Body of pancreas (tissue), 4 donors: Measurements from ENCODE around the gene THSD4. TPM values are rescaled to one million over a fixed set of nuclear protein-coding genes. Genes with fewer than 3 reads are reported as not detected.

Source experiments
- ATAC-seq: fragments of 150-250 bp; one replicate; pipeline ENCODE4 v1.9.1; 2016
- DNase-seq, 4 donors: peaks; one replicate each; pipeline ENCODE4 v3.0.0-alpha.2; 2019
- H3K27ac ChIP-seq, 4 donors: fragments of 200-600 bp; sonication (generic); 1 replicate in 3 of 4; 2 replicates in 1 of 4; pipeline versions ENCODE4 v1.5.1 to v1.6.1; 2016 to 2019; ENCODE audit warnings: mild to moderate bottlenecking in 1 of 4, mixed read lengths in 1 of 4, moderate library complexity in 1 of 4
- H3K27me3 ChIP-seq, 2 donors: fragments of 200-600 bp; sonication (generic); one replicate each; pipeline ENCODE4 v1.6.0; 2016; ENCODE audit warnings: mild to moderate bottlenecking in 1 of 2
- H3K36me3 ChIP-seq, 2 donors: fragments of 200-600 bp; sonication (generic); replicated peaks in 1 of 2; 2 replicates each; pipeline ENCODE4 v1.5.1; 2016; ENCODE audit warnings: low read depth in 2 of 2; ENCODE audit not compliant: insufficient read depth in 1 of 2
- H3K4me1 ChIP-seq: fragments of 200-600 bp; sonication (generic); one replicate; pipeline ENCODE4 v1.6.0; 2016
- H3K4me3 ChIP-seq, 2 donors: fragments of 200-600 bp; sonication (generic); 1 replicate in 1 of 2; 2 replicates in 1 of 2; pipeline ENCODE4 v1.5.1; 2016 to 2019
- H3K9me3 ChIP-seq, 3 donors: fragments of 200-600 bp; sonication (generic); 1 replicate in 2 of 3; 2 replicates in 1 of 3; pipeline ENCODE4 v1.5.1; 2016
- CTCF ChIP-seq, 7 experiments: fragments of 450-650 bp in 4 of 7; fragments of 200-600 bp in 3 of 7; sonication (generic) in 3 of 7; IDR thresholded peaks; one replicate each; pipeline ENCODE4 v1.5.1; 2016 to 2019; ENCODE audit warnings: antibody characterized with exemption in 7 of 7
- POLR2A ChIP-seq, 3 donors: fragments of 450-650 bp; IDR thresholded peaks; one replicate each; pipeline ENCODE4 v1.6.1; 2016; ENCODE audit warnings: antibody characterized with exemption in 3 of 3, mild to moderate bottlenecking in 2 of 3
- WGBS, 2 donors: methylation state at CpG; one replicate each; pipeline ENCODE4 v1.1.5; 2017; 5-methylcytosine and 5-hydroxymethylcytosine counted together
- intact Hi-C: fragments of 100-400 bp; cut with DNase I; formaldehyde crosslinking; loops from one replicate; pipeline ENCODE4 v1.15.1; 2023
- total RNA-seq, 2 donors: library from RNA; depleted of rRNA; stranded (reverse); fragments of >200 nt; gene quantifications; one replicate each; pipeline ENCODE4 v1.1.0, GENCODE V29; 2016

THSD4 gene
- total RNA-seq, 2 donors from 2014 or later: 12.9 to 16.1 TPM

GRCh38 chr15:71357967-71358366 is 242.7 kb downstream of the THSD4 start:
- intact Hi-C loops: no loop called here

GRCh38 chr15:71359246-71359645 is 244.0 kb downstream of the THSD4 start:
- no peaks in the 10 kb centered on the region for H3K9me3 ChIP-seq
- H3K4me1 ChIP-seq: peaks cover 5% of the 10 kb centered on the region
- H3K36me3 ChIP-seq: no peaks in the 10 kb centered on the region
- no peak for TF ChIP-seq POLR2A (IDR thresholded peaks at IDR 0.05)
- no peak for TF ChIP-seq CTCF (IDR thresholded peaks at IDR 0.05)
- ATAC-seq (no peak), DNase-seq (no peak)
- no peak overlapping the region for H3K4me3 ChIP-seq
- intact Hi-C loops: no loop called here
- 76 to 83% methylated on average over 7 of the region's 7 CpGs for WGBS, 2 donors
- no peaks in the 10 kb centered on the region for H3K27me3 ChIP-seq
- no peak overlapping the region for H3K27ac ChIP-seq

More at GRCh38 chr15:71357967-71358366, 242.7 kb downstream of the THSD4 start:
- Histone ChIP-seq H3K27me3 (no peaks in the 10 kb centered on the region), H3K4me3 (no peak overlapping the region), H3K27ac (no peak overlapping the region), H3K4me1 (peaks cover 5% of the 10 kb centered on the region), H3K36me3 (no peaks in the 10 kb centered on the region), H3K9me3 (no peaks in the 10 kb centered on the region)
- no peak for TF ChIP-seq POLR2A (IDR thresholded peaks at IDR 0.05)
- DNase-seq: no peak
- no peak for ATAC-seq
- 86 to 90% methylated on average over 4 of the region's 4 CpGs for WGBS, 2 donors

- H3K9me3 ChIP-seq: no peaks in the 10 kb centered on the region
- no peak for TF ChIP-seq POLR2A (IDR thresholded peaks at IDR 0.05)
- TF ChIP-seq CTCF (IDR thresholded peaks at IDR 0.05): no peak
- intact Hi-C loops: no loop called here
- no peaks in the 10 kb centered on the region for H3K27me3 ChIP-seq
- no peaks in the 10 kb centered on the region for H3K4me1 ChIP-seq
- H3K36me3 ChIP-seq: no peaks in the 10 kb centered on the region
- 86 to 88% methylated on average over 8 of the region's 8 CpGs for WGBS, 2 donors
- H3K4me3 ChIP-seq: no peak overlapping the region
- DNase-seq: no peak
- no peak for ATAC-seq
- no peak overlapping the region for H3K27ac ChIP-seq
Measured at GRCh38 chr15:71362556-71362955, 247.3 kb downstream of the THSD4 start.

- 84 to 87% methylated on average over 11 of the region's 11 CpGs for WGBS, 2 donors
- H3K36me3 ChIP-seq: no peaks in the 10 kb centered on the region
- ATAC-seq (no peak), DNase-seq (no peak)
- no peaks in the 10 kb centered on the region for H3K27me3 ChIP-seq
- H3K27ac ChIP-seq: no peak overlapping the region
- no peak overlapping the region for H3K4me3 ChIP-seq
- no peak for TF ChIP-seq CTCF (IDR thresholded peaks at IDR 0.05)
- TF ChIP-seq POLR2A (IDR thresholded peaks at IDR 0.05): no peak
- no peaks in the 10 kb centered on the region for H3K4me1 ChIP-seq
- intact Hi-C loops: no loop called here
- H3K9me3 ChIP-seq: no peaks in the 10 kb centered on the region
Measured at GRCh38 chr15:71362987-71363968, 248.0 kb downstream of the THSD4 start.

- no peak for DNase-seq
- H3K9me3 ChIP-seq: no peaks in the 10 kb centered on the region
- TF ChIP-seq CTCF (IDR thresholded peaks at IDR 0.05) (no peak), POLR2A (IDR thresholded peaks at IDR 0.05) (no peak)
- H3K4me1 ChIP-seq: no peaks in the 10 kb centered on the region
- H3K4me3 ChIP-seq: no peak overlapping the region
- intact Hi-C loops: no loop called here
- ATAC-seq: no peak
- H3K27ac ChIP-seq: no peak overlapping the region
- H3K36me3 ChIP-seq: no peaks in the 10 kb centered on the region
- 67 to 70% methylated on average over 5 of the region's 5 CpGs for WGBS, 2 donors
- no peaks in the 10 kb centered on the region for H3K27me3 ChIP-seq
Measured at GRCh38 chr15:71364117-71364584, 248.9 kb downstream of the THSD4 start.
